Endothelial cell (in vitro differentiated cells): ENCODE data around the gene BPIFA3. TPM values are rescaled to one million over a fixed set of nuclear protein-coding genes. Genes with fewer than 3 reads are reported as not detected.

Experiments used
- DNase-seq: peaks from one replicate; pipeline ENCODE4 v3.0.0; 2021; ENCODE audit warnings: low spot score
- H3K27ac Mint-ChIP-seq: one replicate; pipeline ENCODE4 v1.8.0; 2021; ENCODE audit warnings: mixed read lengths, inconsistent platforms; ENCODE audit not compliant: unreplicated experiment
- H3K27me3 Mint-ChIP-seq: one replicate; pipeline ENCODE4 v1.8.0; 2021; ENCODE audit warnings: mild to moderate bottlenecking, moderate library complexity, mixed read lengths, inconsistent platforms; ENCODE audit not compliant: unreplicated experiment
- H3K36me3 Mint-ChIP-seq: one replicate; pipeline ENCODE4 v1.8.0; 2021; ENCODE audit warnings: mild to moderate bottlenecking, low read depth, mixed read lengths, inconsistent platforms; ENCODE audit not compliant: unreplicated experiment
- H3K4me1 Mint-ChIP-seq: one replicate; pipeline ENCODE4 v1.8.0; 2021; ENCODE audit warnings: mild to moderate bottlenecking, mixed read lengths, inconsistent platforms; ENCODE audit not compliant: unreplicated experiment
- H3K4me3 Mint-ChIP-seq: one replicate; pipeline ENCODE4 v1.8.0; 2021; ENCODE audit warnings: mild to moderate bottlenecking, mixed read lengths, inconsistent platforms; ENCODE audit not compliant: unreplicated experiment
- H3K9me3 Mint-ChIP-seq: one replicate; pipeline ENCODE4 v1.8.0; 2021; ENCODE audit warnings: mixed read lengths, inconsistent platforms; ENCODE audit not compliant: unreplicated experiment
- CTCF ChIP-seq: fragments of 200-600 bp; sonication (generic); IDR thresholded peaks from one replicate; pipeline ENCODE4 v1.5.0; 2021; ENCODE audit warnings: antibody characterized with exemption; ENCODE audit not compliant: unreplicated experiment
- total RNA-seq: library from RNA; stranded (reverse); fragmentation: NEBNext Ultra II Directional; extraction: Animal tissue kit (Norgen Biotek cat#: 25700); gene quantifications from one replicate; pipeline ENCODE4 v1.2.1, GENCODE V29; 2021; ENCODE audit not compliant: unreplicated experiment

BPIFA3 gene
- total RNA-seq, 1 donor from 2014 or later: not detected

GRCh38 chr20:33209789-33210188 lies 7.4 kb upstream of the BPIFA3 start:
- Mint-ChIP-seq H3K9me3 (no peaks in the 10 kb centered on the region), H3K4me1 (no peaks in the 10 kb centered on the region), H3K36me3 (no peaks in the 10 kb centered on the region), H3K27ac (no peak overlapping the region), H3K4me3 (no peak overlapping the region), H3K27me3 (peaks cover 6% of the 10 kb centered on the region)
- no peak for TF ChIP-seq CTCF
- DNase-seq: peak; percentile 90

GRCh38 chr20:33210371-33210770 lies 6.8 kb upstream of the BPIFA3 start:
- no peak for DNase-seq
- Mint-ChIP-seq H3K36me3 (no peaks in the 10 kb centered on the region), H3K9me3 (no peaks in the 10 kb centered on the region), H3K4me3 (no peak overlapping the region), H3K27ac (no peak overlapping the region), H3K4me1 (no peaks in the 10 kb centered on the region), H3K27me3 (peaks cover 6% of the 10 kb centered on the region)
- no peak for TF ChIP-seq CTCF

- no peak overlapping the region for H3K4me3 Mint-ChIP-seq
- H3K36me3 Mint-ChIP-seq: no peaks in the 10 kb centered on the region
- no peaks in the 10 kb centered on the region for H3K9me3 Mint-ChIP-seq
- DNase-seq: peak; percentile 68
- H3K4me1 Mint-ChIP-seq: no peaks in the 10 kb centered on the region
- peaks cover 6% of the 10 kb centered on the region for H3K27me3 Mint-ChIP-seq
- TF ChIP-seq CTCF: peak; percentile 47
- H3K27ac Mint-ChIP-seq: no peak overlapping the region
Observed at GRCh38 chr20:33211817-33212424, 5.2 kb upstream of the BPIFA3 start.

GRCh38 chr20:33224399-33224798 lies 7.2 kb downstream of the BPIFA3 start:
- Mint-ChIP-seq H3K36me3 (no peaks in the 10 kb centered on the region), H3K27me3 (peaks cover 2% of the 10 kb centered on the region), H3K4me1 (no peaks in the 10 kb centered on the region), H3K9me3 (no peaks in the 10 kb centered on the region), H3K4me3 (no peak overlapping the region), H3K27ac (no peak overlapping the region)
- no peak for DNase-seq
- no peak for TF ChIP-seq CTCF

GRCh38 chr20:33229843-33230242 lies 12.7 kb downstream of the BPIFA3 start:
- H3K27me3 Mint-ChIP-seq: peaks cover 2% of the 10 kb centered on the region
- H3K4me3 Mint-ChIP-seq: no peak overlapping the region
- peaks cover 9% of the 10 kb centered on the region for H3K4me1 Mint-ChIP-seq
- TF ChIP-seq CTCF: no peak
- no peaks in the 10 kb centered on the region for H3K9me3 Mint-ChIP-seq
- H3K27ac Mint-ChIP-seq: no peak overlapping the region
- no peaks in the 10 kb centered on the region for H3K36me3 Mint-ChIP-seq
- DNase-seq: no peak
